ENCODE results near the gene TMEM185A.
"Not testable (repeated sequence)": the region's sequence is repeated elsewhere in the genome, so short reads cannot be mapped to it uniquely, and the experiment has no call there.

The TMEM185A gene

DNA sequence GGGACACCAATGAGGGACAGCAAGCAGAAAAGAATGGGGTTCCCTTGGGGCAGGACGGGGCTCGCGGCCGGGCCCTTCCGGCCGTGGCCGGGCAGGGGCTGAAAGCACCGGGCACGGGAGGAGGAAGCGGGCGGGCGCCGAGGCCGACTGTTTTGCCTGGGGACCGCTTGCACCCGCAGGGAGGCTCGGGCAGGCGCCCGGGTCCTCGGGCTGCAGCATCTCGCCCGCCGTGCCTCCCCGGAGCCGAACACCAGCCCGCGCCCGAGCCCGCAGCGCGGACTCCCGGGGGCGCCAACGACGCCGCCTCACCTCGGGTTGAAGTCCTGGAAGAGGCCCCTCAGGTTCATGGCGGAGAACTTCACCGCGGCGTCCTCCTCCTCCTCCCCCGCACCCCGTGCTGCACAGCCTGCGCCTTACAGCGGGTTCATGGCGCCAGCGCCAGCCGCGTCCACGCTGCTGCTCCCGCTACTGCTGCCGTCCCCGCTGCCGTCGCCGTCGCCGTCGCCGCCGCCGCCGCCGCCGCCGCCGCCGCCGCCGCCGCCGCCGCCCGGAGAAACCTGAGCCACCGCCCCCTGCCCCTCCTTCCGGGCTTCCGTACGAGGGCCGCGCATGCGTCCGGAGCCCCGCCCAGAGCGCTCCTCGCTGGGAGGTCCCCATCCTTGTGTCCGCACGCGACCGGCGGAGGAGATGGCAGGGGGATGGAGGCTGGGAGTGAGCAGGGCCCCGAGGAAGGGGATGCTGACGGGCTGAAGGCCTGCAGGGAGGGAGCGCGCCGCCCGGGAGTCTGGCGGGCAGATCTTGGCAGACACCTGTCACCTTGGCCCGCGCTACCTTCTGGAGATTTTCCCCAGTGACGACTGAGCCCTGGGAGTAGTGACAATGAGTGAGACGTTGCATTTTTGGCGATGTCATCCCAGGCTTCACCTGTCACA lies at the start of gene TMEM185A:
TSS of gene TMEM185A (minus strand) at position 559 of the 932 bp plus-strand sequence. CDS start at position 347, 212 bp downstream.
- peak; percentile 57 for DNase-seq (ENCODE audit: low read depth)

DNA sequence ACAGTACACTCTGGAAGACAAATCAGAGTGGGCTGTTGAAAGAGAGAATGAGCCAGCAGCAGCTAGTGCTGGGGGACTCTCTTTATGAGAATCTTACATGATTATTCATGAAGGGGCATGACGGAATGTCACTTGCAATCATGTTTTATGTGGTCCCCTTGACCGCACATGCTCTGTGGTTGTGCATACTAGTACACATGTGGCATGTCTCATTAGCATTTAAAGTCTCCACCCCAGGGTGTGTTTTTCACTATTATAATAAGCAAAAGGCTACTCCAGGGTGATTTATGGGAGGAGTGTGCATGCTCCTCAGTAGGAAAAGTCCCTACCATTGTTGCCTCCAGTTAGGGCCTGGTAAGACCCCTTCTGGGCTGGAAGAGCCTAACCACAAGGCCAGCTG lies 49.6 kb upstream of the TMEM185A start:
- no peak for DNase-seq (ENCODE audit: low read depth)

DNA sequence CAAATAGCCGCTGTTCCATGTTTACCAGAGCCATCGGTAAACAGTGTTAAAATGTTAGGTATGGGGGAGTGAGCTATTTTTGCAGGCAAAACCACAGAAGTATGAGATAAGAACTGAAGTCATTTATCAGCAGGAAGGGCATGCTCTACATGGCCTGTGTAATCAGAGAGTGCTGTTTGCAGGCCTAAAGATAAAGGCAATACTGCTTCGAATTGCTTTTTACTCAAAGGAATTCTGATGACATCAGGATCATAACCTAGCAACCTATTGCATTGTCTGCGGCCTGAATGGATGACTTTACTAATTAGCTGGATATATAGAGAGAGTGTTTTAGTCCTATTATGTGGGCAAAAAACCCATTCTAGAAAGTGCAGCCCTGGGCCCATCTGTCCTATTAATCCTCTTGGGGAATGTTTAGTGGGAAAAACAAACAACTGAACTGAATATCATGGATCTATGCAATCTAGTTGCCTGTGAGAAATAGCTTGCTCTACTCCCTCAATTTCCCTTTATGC lies 47.6 kb upstream of the TMEM185A start:
- DNase-seq (ENCODE audit: low read depth), result not testable (repeated sequence)

DNA sequence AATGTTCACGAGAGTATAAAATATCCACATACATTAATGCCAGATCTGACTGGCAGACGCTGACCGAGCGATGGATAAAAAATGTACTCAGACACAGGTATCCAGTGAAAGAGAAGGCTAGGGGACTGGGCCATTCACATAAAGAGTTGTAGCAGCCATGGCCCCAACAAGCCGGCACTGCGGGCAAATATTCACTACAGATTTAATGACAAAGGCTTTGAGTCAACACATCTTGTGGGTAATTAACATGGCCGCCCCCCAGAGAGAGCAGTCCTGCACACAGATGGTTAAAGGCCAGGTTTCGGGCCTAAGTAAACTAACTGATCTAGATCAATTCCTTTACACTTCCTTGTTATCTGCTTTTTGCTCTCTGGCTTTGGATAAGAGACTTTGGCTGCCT lies 44.0 kb upstream of the TMEM185A start:
- DNase-seq (ENCODE audit: low read depth), result not testable (repeated sequence)

DNA sequence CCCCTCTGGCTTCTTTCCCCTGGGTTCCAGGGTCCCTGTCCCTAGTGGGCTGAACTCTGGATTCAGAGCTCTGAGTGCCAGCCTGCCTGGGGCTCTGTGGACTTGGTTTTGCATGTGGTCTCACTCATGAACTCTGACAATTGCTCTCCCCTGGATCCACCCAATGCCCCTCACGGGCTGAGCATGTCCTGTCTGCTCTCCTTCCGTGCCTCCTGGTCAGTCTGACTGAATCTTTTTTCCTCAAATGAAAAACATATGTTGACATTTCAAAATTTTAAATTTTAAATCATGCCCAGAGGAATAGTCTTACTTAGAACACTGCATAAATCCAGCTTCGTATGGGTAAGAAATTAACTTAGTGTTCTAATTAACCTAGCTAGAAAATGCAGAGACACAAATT lies 43.5 kb upstream of the TMEM185A start:
- not testable (repeated sequence) for DNase-seq (ENCODE audit: low read depth)

DNA sequence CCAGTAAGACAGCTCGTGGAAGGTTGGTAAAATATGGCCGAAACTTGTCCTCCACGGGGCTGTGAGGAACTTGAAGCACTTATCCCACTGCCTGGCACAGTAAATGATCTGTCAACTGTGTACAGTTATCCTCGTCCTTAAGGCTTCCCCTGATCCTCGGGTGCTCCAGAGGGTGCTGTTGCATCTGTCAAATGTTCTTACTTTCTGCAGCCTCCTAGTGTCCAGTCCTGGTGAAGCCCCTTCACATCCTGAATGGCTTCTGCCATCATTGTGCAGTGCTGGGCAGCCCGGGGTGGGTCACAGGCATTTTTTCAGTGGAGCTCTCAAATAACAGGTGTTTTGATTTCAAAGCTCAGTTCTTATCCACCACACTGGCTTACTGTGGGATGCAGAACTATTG lies 29.0 kb upstream of the TMEM185A start:
- DNase-seq (ENCODE audit: low read depth), result not testable (repeated sequence)

DNA sequence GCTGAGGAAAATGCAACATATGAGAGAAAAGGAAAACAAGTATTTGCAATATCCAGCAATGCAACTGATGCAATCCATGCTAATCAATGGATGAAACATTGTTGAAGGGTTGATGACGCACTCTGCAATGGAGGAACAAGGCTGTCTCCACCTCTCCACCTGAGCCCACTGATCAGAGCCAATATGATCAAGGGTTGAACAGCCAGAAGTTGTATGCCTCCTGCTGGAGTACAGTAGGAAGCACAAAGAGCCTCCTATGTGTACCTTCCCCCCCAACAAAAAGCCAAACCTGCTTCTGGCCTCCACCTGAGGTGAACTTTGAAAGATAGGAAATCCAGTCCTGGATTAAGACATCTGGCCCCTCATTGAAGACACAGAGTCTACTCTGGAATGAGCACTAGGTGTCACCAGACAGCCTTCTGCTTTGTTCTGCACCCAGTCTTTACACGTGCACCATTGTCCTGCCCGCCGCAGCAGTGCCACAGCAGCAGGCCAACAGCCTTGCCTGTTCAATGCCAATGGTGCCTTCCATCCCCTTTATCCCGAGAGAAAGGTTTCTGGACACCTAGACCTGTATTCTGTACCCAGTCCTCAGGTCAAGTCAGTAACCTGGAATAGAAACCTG lies 24.8 kb upstream of the TMEM185A start:
- not testable (repeated sequence) for DNase-seq (ENCODE audit: low read depth)

DNA sequence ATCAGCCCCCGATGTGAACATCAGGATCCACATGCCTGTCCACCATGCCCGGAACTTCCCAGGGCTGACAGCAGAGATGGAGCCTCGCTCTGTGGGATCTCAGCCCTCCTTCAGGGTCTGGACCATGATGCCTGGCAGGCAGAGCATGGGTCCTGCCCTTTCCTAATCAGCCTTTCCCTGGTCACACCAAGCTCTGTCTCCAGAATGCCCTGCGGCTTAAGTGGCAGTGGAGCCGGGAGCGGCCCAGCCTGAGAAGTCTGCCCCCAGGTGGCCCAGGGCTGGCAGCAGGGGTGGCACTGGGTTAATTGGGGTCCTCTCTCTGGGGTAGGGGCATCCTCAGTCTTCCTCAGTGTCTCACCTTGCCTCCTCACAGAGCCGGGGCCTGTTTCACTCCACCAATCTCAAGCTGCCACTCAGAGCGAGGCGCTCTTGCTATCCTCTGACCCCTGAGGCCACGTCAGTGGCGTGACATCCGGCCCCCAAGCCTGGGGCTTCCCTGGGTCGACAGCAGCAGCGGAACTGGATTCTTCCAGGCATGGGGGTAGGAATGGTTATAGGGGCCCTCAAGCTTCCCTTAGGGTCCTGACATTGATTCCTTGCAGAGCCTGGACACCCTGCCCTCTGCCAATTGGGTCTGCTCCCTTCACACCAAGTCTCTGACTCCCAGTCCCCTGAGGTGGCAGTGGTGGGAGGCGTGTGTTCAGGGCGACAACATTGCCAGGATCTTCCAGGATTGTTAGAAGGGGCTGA lies 20.8 kb upstream of the TMEM185A start:
- no peak for DNase-seq (ENCODE audit: low read depth)

DNA sequence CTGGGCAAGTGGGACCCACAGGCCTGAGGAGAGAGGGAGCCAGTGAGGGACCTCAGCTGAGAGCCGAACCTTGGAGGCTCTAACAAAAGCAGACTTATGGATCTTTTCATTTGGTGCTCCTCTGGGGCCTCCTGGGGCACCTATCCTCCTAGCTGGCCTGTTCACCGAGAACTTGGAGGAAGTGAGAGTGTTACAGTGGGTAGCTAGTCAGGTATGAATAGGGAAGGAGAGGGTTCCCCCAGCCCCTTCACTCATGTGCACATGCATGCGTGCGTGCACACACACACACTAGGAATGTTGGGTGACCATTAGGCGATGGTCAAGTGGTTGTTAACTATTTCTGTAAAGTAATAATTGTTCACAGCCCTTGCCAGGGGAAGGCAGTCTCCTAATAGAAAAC lies 18.6 kb upstream of the TMEM185A start:
- no peak for DNase-seq (ENCODE audit: low read depth)

DNA sequence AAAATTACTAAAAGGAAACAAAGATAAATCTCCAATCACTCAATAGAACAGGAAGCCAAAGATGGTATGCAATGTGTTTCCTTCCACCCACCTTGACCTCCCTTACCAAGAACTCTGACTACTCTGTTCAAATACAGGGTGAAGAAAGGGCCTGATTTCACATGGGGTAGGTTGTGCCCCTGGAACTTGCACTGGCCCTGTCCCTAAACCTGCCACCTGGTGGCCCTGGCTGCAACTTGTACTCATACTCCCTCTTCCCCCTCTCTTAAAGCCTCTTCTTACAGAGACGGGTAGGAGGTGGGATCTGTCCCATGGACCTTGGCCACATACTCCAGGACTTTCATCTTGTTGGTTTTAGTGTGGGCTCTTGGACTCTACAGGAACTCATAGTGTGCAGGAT lies 17.3 kb upstream of the TMEM185A start:
- no peak for DNase-seq (ENCODE audit: low read depth)

DNA sequence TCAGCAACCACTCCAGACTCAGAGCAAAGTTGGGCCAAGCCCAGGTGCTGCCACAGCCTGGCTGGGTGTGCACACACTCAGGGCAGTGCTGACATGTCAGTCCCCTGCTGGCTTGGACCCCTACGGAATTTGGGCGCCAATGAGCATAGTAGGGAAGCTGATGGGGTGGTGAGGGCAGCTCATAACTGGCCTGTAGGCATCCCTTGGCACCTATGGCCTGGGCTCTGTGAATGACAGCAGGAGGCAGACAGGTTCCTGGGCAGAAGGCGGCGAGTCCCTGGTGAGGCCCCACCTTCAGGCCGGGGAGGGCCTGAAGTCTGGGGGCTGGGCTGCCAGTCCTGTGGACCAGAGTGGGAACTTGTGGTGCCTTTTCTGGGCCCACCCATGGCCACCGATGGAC lies 15.9 kb upstream of the TMEM185A start:
- no peak for DNase-seq (ENCODE audit: low read depth)

DNA sequence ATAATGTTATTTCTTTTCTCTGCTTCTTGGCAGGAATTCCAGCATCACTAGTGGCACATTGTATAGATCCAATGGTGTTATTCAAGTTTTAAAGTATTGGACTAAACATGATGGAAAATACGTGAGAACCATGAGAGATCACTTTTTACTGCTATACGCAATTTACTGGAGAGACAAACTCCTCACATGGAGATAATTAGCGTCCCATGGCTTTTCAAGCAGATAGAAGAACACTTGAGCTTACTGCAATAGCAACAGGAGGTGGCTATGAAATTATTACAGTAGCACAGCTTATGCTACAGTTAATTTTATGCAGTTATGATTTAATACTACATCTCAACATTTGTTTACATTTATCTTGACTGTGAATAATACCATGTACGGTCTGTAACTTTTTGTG lies 11.9 kb upstream of the TMEM185A start:
- no peak for DNase-seq (ENCODE audit: low read depth)

DNA sequence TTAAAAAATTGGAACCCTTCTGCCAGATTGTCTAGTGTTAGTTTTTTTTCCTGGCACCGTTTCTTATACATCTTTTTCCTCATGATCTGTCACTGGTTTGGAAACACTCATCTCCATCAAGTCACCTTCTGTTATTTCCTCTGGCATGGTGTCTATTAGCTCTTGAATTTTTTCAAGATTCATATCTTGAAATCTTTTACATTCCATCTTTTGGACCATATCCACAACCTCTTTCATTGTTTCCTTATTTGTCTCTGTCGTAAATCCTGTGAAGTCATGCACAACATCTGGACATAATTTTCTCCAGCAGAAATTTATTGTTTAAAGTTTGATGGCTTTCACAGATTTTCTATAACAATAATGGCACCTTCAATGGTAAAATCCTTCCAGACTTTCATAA lies 10.2 kb upstream of the TMEM185A start:
- DNase-seq (ENCODE audit: low read depth), result no peak

DNA sequence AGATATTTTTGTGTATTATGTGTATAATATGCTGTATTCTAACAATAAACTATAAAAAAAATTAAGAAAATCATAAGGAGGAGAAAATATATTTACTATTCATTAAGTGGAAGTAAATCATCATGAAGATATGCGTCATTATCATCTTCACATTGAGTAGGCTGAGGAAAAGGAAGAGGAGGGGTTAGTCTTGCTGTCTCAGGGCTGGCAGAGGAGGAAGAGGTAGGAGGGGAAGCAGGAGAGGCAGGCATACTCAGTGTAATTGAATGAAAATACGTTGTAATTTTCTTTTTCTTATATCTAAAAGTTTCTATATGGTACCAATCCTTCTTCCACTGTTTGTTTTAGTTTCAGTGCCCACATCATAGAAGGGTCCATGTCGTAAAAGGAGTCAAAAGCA lies 9.8 kb upstream of the TMEM185A start:
- DNase-seq (ENCODE audit: low read depth), result no peak

DNA sequence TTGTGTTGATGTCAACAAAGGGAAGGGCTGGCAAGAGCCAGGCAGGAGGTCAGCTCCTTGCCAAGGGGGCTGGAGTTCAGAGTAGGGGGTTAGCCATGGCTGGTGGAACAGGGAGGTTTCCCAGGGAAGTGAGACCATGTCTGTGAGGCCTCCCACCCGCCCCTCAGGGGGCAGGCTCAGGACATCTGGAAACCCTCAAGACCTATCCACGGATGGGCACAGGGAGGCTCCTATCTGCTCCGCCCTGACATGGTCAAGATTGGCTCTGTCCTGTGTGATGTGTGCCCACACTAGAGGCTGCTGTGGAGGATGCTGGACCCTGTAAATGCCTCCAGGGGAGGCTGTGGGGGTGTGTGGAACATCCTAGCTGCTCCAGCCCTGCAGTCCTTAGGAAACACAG lies 8.0 kb upstream of the TMEM185A start:
- DNase-seq (ENCODE audit: low read depth), result no peak

DNA sequence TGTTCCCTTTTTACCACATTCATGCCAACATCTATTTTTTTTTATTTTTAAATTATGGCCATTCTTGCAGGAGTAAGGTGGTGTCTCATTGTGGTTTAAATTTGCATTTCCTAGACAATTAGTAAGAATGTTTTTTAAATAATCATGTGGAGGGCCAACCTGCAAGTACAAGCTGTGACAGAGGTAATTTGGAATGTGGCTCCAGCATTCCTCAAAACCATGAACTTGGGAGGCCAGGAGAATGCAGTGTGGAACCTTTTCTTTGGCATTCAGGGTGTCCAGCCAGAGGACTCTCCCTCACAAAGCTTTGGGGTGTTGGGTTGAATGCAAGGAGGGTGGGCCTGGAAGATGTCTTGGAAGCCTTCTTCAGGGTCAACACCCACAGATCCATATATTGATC lies 7.3 kb upstream of the TMEM185A start:
- no peak for DNase-seq (ENCODE audit: low read depth)

DNA sequence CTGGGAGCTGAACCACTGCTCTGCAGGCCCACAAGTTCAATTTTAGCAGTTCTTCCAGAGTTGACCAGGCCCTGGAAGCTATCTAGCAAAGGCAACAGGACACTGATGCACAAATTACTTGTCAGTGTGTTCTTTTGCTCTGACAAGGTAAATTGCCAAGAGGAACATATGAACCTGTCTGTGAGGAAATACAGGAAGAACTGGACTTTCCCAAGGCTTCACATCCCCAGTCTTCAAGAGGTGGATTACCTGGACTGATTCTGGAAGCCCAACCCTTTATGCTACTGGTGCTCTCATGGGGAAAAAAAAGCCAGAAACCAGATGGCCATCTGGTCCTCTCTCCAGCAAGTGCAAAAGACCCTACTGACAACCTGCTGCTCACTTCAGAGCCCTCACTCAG lies 1.9 kb upstream of the TMEM185A start:
- DNase-seq (ENCODE audit: low read depth), result no peak

DNA sequence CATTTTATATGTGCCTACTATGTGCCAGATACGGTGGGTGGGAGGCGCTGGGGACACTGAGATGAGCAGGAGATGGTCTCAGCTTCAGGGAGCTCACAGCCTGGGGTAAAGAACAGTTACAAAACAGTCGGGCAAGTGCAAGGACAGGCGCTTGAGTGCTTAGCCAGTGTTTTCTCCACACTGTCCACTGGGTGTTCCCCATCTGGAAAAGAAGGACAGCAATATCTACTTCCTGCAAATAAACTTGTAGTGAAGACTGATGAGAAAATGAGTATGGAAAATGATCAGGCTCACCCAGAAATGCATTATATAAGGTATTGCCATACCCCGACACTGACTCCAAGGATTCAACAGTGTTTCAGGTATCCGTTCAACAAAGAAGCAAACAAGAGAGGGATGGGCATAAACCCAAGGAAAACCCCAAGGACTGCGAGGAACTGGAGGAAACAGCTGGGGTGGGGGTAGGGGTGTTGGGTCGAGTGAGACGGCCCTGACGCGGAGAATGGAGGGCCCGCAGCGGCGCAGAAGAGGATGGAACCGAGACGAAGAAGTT lies 835 bp downstream of the TMEM185A start:
- DNase-seq (ENCODE audit: low read depth), result no peak

DNA sequence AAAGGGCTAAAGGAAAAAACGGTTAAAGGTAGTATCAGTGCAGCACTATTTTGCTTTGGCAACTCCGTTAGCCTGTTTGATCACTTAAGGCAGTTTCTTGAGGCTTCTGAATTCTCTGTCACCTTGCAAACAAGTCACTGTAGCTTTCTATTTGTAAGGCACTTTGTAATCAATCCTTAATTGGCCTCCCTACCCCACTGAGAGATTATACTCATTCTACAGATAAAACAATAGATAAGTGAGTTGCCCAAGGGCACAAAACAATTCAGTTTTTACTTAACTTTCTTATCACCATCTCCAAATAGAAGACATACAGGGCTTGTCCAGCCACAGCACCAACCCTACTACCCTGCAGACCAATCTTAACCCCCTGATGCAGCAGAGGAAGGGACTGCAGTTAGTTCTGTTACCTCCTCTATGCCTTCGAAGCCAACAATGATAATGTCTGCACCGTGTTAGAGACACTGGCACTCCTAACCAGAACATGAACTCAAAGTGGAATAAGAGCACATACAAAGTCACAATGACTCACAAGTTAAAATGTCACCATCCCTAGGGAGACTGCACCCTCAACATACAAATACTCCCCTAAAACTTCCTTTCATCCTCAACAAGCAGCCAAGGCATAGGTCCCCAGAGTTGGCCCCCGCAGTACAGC lies 1.7 kb downstream of the TMEM185A start:
- no peak for DNase-seq (ENCODE audit: low read depth)

DNA sequence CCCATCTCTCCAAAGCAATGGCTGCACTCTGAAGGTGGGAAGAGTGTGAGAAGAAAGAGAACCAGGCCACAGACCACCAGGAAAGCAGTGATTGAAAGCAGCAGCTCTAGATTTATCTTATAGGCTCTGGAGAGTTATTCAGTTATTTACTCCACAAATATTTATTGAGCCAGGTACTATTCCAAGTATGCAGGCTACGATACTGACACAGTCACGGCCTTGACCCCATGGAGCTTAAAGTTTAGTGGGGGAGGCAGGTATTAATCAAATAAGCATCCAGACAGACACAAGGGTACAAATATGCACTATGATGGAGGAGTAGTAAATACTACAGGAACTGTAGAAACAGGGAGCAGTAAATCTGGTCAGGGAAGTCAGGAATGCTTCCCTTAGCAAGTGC lies 2.8 kb downstream of the TMEM185A start:
- no peak for DNase-seq (ENCODE audit: low read depth)

DNA sequence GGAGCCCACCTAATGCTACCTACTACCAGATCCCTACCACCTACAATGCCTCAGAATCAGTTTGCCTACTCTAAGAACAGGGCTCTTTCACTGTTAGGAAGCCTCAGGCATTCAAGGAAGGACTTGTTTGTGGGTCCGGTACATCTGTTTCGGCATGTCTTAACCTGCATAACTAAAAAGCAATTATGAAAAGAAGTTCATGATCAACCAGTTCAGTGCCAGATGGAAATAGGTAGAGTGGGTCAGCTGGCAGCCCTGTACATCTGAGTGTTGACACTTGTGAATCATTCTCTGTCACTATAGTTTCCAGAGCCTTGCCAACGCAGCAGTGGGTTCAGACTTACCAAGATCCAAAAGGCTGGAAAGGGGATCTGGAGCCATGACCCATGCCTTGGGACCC lies 3.3 kb downstream of the TMEM185A start:
- DNase-seq (ENCODE audit: low read depth), result no peak

DNA sequence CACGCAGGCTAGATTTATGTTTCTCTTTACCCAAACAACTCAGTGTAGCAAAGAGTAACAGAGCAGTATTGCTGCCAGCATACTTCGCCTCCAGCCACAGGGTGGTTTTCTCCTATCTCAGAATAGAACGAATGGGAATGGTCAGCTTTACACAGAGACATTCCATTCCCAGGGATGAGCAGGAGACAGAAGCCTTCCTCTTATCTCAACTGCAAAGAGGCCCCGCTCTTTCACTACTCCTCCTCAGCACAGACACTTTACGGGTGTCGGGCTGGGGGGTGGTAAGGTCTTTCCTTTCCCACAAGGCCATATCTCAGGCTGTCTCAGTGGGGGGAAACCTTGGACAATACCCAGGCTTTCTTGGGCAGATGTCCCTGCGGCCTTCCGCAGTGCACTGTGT lies 4.8 kb downstream of the TMEM185A start:
- DNase-seq (ENCODE audit: low read depth), result not testable (repeated sequence)

Measured in activated T-cell treated with anti-CD3 and anti-CD28 coated beads for 1 hour (primary cell).